Left kidney (tissue), 2 donors: ENCODE measurements around the gene TBC1D5. TPM values are rescaled to one million over a fixed set of nuclear protein-coding genes. Genes with fewer than 3 reads are reported as not detected.
"Not testable (repeated sequence)": the region's sequence is repeated elsewhere in the genome, so short reads cannot be mapped to it uniquely, and the experiment has no call there.

Experiments
- DNase-seq: peaks from one replicate; pipeline ENCODE4 v3.0.0-alpha.2; 2013
- polyA plus RNA-seq: library from polyadenylated mRNA; unstranded; fragments of 120-200 nt; gene quantifications from one replicate; pipeline ENCODE4 v1.2.1, GENCODE V29; 2013; ENCODE audit not compliant: insufficient read length

The TBC1D5 gene
- polyA plus RNA-seq, 1 donor, result 52.2 TPM

DNA sequence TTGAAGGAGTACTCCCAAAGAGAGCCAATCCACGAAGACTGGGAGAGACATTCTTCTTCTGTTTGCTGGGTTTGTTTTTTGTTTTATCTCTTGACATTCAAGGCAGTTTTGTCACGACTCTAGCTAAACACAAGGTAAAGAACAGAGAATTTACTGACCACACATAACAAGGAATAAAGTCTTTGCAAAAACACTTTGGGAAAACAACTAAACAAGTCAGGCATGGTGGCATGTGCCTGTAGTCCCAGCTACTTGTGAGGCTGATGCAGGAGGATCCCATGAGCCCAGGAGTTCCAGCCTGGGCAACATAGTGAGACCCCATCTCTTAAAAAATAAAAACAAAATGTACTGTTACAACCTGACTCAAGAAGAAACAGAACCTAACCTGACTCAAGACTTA is 28.0 kb downstream of the TBC1D5 start:
- DNase-seq, result no peak

DNA sequence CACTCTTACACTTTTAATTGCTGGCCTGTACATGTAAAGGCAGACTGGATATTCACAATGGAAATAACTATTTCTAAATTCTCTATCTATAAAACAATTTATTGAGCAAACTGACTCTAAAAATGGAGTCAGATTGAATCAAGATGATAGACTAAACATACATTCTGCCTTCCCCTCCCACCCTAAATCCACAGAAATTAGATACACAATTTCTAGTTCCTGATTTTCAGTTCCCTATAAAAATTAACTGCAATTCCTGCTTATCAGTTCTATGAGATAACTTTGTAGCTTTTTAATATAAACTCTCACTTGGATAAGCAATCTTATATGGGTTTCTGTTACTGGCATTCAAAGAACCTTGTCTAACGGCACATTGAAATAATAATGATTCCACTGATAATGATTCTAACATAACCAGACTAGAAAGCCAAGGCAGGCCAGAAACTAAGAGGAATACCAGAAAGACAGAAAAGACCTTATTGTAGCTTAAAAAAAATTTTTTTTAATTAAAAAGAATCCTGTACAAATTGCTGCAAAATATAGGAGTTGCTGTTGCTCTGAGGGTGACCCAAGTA is 33.1 kb downstream of the TBC1D5 start:
- DNase-seq, result no peak

DNA sequence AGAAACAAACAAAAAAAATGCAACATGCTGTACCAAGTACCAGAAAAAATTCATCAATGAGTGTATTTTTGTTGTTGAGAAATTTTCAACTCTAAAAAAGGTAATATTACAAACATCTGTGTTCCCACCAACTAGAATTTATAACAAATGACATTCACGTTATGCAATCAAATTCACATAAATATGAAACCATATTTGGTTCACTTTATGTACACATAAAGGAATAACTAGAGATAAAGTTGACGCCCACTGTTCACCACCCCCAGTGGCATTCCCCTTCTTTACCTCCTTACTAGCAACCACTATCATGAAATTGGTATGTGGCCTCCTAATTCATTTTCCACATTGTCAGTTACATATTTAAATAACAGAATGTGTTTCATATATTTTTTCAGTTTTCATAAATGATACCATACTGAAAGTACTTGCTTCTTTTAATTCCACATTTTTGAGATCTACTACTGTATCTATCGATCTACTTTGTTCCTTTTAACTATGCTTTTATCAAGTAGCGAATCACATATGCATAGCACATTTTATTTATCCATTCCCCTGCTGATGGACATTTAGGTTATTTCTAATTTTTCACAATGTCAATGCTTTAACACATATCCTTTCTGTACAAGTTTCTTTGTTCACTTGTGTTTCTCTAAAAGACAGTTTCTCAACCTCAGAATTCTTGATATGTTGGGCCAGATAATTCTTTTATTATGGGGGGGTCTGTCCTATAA is 34.5 kb downstream of the TBC1D5 start:
- no peak for DNase-seq

DNA sequence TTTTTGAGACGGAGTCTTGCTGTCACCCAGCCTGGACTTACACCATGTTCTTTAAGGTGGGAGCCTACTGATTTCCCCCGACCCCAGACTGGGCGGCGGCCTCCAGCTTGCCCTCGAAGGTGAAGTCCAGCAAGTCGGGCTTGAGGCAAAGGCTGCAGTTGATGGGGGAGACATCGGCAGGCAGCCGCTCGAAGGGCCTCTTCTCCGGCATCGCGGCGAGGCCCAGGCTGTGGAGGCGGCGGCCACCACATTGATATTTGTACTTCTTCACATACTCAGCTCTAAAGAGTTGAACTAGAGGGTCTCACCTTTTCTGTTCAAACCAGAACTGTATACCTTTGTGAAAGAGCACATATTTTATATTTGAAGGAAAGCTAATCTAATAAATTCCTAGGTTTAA is 36.4 kb downstream of the TBC1D5 start:
- DNase-seq, result not testable (repeated sequence)

DNA sequence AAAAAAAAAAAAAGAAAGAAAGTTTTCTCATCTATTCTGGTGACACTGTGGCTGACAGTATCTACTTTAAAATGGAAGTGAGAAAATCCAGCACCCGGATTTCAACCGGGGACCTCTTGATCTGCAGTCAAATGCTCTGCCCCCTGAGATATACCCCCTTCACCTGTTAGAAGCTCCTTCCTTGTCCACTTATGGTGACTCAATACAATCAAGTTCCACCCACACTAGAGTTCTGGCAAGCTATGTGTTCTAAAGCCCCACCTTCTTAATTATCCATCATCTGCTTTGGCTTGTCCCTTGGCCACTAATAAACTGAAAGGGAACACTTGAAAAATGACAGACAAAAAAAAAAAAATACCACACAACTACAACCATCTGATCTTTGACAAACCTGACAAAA is 42.6 kb downstream of the TBC1D5 start:
- not testable (repeated sequence) for DNase-seq

DNA sequence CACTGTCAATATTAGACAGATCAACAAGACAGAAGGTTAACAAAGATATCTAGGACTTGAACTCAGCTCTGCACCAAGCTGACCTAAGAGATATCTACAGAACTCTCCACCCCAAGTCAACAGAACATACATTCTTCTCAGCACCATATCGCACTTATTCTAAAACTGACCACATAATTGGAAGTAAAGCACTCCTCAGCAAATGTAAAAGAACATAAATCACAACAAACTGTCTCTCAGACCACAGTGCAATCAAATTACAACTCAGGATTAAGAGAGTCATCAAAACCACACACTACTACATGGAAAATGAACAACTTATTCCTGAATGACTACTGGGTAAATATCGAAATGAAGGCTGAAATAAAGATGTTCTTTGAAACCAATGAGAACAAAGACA is 46.8 kb downstream of the TBC1D5 start:
- not testable (repeated sequence) for DNase-seq

DNA sequence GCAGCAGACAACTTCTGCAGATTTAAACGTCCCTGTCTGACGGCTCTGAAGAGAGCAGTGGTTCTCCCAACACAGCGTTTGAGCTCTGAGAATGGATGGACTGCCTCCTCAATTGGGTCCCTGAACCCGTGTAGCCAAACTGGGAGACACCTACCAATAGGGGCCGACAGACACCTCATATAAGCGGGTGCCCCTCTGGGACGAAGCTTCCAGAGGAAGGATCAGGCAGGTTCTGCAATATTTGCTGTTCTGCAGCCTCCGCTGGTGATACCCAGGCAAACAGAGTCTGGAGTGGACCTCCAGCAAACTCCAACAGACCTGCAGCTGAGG is 48.8 kb downstream of the TBC1D5 start:
- DNase-seq, result not testable (repeated sequence)

DNA sequence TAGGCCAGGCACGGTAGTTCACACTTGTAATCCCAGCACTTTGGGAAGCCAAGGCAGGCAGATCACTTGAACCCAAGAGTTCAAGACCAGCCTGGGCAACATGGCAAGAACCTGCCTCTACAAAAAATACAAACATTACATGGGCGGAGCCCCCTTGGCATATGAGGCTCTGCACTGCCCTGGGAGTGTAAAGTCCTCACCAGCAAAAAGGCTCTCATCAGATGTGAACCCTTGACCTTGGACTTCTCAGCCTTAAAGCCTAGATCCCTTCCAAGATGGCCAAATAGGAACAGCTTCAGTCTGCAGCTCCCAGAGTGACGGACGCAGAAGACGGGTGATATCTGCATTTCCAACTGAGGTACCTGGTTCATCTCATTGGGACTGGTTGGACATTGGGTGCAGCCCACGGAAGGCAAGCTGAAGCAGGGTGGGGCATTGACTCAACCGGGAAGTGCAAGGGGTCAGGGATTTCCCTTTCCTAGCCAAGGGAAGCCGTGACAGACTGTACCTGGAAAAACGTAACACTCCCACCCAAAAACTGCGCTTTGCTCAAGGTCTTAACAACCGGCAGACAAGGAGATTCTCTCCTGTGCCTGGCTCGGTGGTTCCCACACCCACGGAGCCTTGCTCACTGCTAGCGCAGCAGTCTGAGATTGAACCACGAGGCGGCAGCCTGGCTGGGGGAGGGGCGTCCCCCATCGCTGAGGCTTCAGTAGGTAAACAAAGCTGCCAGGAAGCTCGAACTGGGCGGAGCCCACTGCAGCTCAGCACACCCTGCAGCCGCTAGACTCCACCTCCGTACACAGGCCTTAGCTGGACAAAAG is 49.4 kb downstream of the TBC1D5 start:
- not testable (repeated sequence) for DNase-seq

DNA sequence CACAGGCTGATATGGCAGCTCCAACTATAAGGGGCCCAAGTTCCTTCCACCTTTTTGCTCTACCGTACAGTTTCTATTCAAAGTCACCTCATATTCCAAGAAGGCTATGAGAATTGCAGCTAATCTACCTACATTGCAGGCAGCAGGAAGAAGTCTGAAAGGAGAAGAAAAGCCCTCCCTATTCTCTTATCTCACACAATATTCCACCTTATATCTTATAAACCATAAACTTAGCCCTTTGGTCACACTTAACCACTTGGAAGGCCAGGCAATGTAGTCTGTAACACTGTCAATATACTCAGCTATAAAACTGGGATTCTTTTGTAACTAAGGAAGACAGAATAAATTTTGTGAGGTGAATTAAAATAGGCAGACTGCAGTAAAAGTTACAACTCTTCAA is 54.9 kb downstream of the TBC1D5 start:
- no peak for DNase-seq

DNA sequence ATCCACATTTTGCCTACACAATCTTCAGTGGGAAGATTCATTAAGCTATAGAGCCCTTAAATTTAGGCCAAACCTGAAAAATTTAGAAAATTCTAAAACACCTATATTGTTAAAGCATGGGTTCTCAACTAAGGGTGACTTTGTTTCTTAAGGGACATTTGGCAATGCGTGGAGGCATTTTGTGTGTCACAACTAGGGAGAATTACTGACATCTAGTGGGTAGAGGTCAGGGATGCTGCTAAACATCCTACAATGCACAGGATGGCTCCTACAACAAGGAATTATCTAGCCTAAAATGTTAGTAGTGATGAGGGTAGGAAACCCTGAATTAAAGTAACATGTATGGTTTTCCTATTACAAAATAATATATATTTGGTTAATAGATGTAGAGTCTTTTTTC is 55.8 kb downstream of the TBC1D5 start:
- no peak for DNase-seq

DNA sequence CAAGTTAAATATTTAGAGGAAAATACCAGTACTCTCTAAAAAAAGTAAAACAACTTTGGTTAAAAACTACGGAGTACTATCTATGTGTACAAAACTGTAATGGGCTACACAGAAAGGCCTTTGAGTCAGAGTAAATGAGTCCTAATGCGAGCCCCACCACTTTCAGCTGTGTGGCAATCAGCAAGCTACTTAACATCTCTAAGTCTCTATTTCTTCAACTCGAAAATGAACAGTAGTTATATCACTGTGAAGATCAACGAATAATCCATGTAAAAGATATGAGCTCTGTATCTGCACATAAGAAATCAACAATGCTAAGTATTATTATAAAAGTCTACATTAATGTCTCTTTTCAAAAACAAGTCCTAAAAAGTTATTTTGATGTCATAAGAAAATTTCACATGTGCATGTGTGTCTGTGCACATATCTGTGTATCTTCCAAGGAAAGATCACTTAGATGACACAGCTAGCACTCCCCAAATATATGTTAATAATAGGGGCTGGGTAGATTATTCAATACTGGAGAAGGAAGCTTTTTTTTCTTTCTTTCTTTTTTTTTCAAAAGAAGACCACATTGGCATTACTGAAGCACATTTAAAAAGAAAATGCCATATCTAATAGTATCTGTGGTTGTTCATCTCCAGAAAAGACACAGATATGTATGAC is 58.8 kb downstream of the TBC1D5 start:
- no peak for DNase-seq

DNA sequence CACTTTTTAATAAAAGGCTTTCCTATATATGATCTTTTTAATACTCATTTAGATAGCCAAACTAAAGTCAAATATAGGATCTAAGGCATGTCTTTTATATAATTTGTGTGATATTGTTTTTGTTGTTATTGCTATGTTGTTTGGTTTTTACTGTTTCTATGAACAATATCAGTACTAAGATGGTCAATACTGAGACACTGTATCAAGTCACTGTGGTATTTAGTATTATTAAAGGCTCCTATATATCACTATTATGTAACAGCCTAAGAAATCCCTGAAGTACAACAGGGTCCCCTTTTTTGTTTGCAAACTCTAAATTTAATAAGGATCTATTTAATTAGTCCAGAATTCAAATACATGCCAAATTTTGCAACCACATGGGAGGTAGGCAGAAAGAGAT is 61.9 kb downstream of the TBC1D5 start:
- no peak for DNase-seq

DNA sequence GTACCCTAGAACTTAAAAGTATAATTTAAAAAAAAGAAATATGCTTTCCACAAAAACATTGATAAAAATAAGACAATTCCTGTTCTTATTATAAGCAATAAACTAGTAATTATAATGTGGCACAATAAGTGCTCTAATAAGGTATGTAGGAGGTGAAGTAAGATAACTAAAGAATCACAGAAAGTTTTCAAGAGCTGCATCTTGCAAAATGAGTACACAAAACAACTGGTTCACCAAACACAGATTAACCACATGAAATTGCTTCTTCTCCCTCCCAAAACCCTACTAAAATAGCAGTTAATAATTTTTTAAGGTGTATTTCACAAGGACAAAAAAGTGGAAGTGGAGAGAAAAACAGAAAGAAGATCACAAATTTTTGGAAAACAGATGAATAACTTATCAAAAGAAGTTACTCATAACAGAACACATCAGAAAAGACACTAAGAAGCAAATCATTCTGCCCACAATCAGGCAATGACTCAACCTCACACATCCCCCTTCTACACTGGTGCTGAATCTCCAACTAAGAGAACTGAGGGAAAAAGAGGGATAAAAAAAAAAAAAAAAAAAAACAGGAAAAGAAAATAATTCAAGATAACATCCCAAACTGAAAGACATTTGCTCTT is 64.2 kb downstream of the TBC1D5 start:
- DNase-seq, result no peak

DNA sequence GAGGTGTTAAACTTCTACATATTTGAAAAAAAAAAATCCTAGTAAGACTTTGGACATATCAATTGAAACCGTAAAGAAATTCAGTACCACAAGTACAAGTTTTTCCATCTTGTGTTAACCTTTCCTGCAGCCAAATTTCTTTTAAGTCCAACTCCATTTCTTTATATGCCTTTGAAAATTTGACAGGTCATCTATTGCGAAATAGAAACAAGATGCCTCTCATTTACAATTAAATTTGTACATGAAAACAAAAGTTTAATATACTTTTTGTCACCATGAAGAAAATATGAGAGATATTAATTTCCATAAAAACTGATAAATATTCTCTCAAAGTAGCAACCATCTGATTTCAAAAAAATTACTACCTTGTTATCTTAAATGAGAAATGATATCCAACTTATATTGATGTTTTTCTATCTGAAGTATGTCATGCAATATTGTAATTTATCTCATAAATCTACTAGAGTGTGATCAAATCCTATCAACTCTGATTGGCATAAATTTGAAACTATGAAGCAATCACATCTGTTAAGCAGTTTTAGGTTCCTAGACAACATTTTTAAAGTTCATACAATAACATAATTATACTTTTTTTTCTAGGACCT is 68.2 kb downstream of the TBC1D5 start:
- DNase-seq, result no peak

DNA sequence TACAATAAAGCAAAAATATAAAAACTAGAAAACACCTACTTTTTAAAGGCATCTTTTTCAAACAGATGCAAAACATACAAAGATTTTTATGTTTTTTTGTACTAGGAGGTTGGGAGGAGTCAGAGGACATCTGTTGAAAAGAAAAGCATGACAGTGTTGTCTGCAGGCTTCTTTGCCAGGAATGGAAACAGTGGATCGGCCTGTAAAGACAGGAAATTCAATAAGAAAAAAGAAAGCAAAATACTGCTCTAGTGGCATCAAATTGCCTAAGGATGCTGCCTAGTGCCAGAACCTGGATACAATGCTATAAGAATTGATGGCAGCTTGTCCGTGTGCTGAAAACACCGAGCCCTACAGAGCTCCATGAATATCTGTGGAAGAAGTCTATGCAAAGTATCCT is 69.9 kb downstream of the TBC1D5 start:
- DNase-seq, result no peak

DNA sequence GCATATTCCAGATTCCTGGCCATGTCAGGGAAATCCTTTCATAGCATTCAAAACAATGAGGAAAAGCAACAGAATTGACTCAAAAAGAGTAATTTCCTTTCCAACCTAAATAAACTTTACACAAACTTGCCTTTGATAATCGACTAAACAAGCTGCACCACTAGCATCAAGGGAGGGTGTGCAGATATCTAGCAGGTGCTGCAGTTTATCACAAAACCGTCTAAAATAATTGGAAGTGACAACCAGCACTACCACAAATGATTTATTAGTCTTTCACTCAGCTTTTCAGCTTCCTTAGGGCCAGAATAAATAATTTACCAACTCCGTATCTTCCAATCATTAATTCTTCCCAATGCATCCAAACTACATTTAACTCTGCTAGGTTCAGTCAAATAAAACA is 71.7 kb downstream of the TBC1D5 start:
- no peak for DNase-seq

DNA sequence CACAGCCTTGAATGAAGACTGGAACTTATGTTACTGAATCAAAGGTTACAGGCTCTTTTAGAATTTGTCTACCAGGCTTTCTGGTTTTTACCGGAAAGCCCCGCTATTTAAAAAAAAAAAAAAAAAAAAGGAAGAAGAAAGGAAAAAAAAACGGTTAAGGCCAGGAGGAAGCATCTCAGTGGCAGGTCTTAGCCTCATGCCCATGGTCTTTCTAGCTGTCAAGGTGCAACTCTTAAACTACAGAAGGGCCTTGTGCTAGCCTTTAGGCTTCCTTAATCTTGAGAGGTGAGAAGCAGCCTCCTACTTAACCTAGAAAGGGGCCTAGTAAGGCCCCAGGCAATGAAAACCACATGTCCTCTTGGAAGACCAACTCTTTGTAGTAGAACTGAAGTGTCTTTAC is 77.5 kb downstream of the TBC1D5 start:
- DNase-seq, result no peak

DNA sequence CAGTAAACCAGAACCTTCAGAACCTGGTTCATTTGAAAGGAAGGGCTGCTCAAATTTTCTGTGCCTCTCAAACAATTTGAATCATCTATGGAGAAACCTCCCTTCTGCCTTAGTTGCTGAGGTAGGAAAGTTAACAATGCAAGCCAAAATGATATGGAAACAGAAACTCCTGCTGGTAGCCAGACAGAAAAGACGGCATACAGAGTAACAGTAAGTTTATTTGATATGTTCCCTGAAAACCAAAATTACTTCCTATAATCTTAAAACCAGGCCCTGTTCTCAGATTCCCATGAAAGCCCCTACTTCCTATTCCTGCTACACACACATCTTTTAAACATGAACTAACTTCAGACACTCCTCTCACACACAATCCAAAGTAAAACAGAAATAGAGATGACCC is 86.2 kb downstream of the TBC1D5 start:
- DNase-seq, result no peak

DNA sequence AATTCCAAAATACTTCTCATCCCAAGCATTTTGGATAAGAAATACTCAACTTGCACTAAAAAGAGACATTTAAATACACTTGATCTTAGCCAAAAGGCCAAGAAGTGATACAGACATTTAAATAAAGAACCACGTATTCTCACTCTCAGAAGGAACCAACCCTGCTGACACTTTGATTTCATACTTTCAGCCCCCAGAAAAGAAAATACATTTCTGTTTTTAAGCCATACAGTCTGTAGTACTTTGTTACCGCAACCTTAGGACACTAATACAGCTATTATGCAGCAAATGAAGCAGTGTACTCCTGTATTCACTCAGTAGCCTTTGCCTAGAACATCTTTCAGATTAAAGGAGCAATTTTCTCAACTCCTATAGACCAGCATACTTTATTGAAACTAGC is 86.7 kb downstream of the TBC1D5 start:
- no peak for DNase-seq

DNA sequence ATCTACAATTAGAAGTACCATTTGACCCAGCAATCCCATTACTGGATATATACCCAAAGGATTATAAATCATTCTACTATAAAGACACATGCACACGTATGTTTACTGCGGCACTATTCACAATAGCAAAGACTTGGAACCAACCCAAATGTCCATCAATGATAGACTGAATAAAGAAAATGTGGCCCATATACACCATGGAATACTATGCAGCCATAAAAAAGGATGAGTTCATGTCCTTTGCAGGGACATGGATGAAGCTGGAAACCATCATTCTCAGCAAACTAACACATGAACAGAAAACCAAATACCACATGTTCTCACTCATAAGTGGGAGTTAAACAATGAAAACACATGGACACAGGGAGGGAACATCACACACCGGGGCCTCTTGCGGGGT is 92.7 kb downstream of the TBC1D5 start:
- DNase-seq, result not testable (repeated sequence)

DNA sequence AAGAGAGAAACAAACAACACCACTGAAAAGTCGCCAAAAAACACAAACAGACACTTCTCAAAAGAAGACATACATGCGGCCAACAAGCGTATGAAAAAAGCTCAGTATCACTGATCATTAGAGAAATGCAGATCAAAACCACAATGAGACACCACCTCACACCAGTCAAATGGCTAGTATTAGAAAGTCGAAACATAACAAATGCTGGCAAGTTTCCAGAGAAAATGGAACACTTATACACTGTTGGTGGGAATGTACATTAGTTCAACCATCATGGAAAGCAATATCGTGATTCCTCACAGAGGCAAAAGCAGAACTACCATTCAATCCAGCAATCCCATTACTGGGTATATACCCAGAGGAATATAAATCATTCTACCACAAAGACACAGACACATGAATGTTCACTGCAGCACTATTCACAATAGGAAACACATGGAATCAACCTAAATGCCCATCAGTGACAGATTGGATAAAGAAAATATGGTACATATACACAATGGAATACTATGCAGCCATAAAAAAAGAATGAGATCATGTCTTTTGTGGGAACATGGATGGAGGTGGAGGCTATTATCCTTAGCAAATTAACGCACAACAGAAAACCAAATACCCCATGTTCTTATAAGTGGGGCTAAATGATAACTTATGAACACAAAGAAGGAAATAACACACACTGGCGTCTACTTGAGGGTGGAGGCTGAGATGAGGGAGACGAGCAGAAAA is 93.6 kb downstream of the TBC1D5 start:
- DNase-seq, result not testable (repeated sequence)
